IMR-90 (cell line): Measurements from ENCODE around the gene ZP3. TPM values are rescaled to one million over a fixed set of nuclear protein-coding genes. Genes with fewer than 3 reads are reported as not detected.
"Not testable (repeated sequence)": the region's sequence is repeated elsewhere in the genome, so short reads cannot be mapped to it uniquely, and the experiment has no call there.

Source experiments
- ATAC-seq: fragments of 200-7000 bp; cut with Tn5 transposase; 2 replicates; pipeline ENCODE4 v1.9.1; 2020; ENCODE audit warnings: low read depth, mild to moderate bottlenecking, moderate library complexity
- BruUV-seq: library from RNA; stranded (reverse); fragments of 400-500 nt; replicated peaks from 2 replicates; lab custom pipeline; 2021; lab: Mats Ljungman, UMichigan
- CTCF ChIA-PET: fragments of 300-600 bp; formaldehyde crosslinking; extraction: SDS; loops from one replicate; lab custom pipeline; 2021; ENCODE audit warnings: antibody characterized with exemption; lab: Yijun Ruan, JAX
- POLR2A ChIA-PET: fragments of 300-600 bp; sonication (Branson Sonifier 250); formaldehyde crosslinking; loops from one replicate; lab custom pipeline; 2022; ENCODE audit warnings: antibody characterized with exemption; ENCODE audit not compliant: unreplicated experiment; lab: Charles Lee
- DNase-seq: peaks from one replicate; pipeline ENCODE4 v3.0.0; 2013
- H2AFZ ChIP-seq: replicated peaks from 2 replicates; pipeline ENCODE3; 2013; ENCODE audit warnings: low read length, mild to moderate bottlenecking; ENCODE audit not compliant: poor library complexity
- H2AK5ac ChIP-seq: 2 replicates; pipeline ENCODE4 v1.6.1; 2013; ENCODE audit warnings: low read depth, low read length, inconsistent platforms
- H2AK9ac ChIP-seq: replicated peaks from 2 replicates; pipeline ENCODE3; 2013; ENCODE audit warnings: mild to moderate bottlenecking, low read depth, low read length, moderate library complexity; ENCODE audit not compliant: poor library complexity
- H2BK120ac ChIP-seq: 2 replicates; pipeline ENCODE4 v1.6.1; 2013; ENCODE audit warnings: low read depth, low read length, inconsistent platforms
- H2BK15ac ChIP-seq: 3 replicates; pipeline ENCODE4 v1.6.1; 2013; ENCODE audit warnings: low read depth, low read length, inconsistent platforms
- H2BK20ac ChIP-seq: 2 replicates; pipeline ENCODE4 v1.6.1; 2013; ENCODE audit warnings: low read depth, mild to moderate bottlenecking, inconsistent platforms, low read length, moderate library complexity
- H2BK5ac ChIP-seq: 2 replicates; pipeline ENCODE4 v1.6.1; 2013; ENCODE audit warnings: mild to moderate bottlenecking, low read depth, low read length, inconsistent platforms; ENCODE audit not compliant: poor library complexity, severe bottlenecking
- H3K14ac ChIP-seq: replicated peaks from 2 replicates; pipeline ENCODE4 v1.6.1; 2013; ENCODE audit warnings: low read depth, low read length, inconsistent platforms
- H3K18ac ChIP-seq: 2 replicates; pipeline ENCODE4 v1.6.1; 2013; ENCODE audit warnings: low read depth, low read length, control low read depth
- H3K23ac ChIP-seq: 2 replicates; pipeline ENCODE4 v1.6.1; 2013; ENCODE audit warnings: low read depth, low read length, inconsistent platforms
- H3K27ac ChIP-seq: 2 replicates; pipeline ENCODE4 v1.5.1; 2013; ENCODE audit warnings: mild to moderate bottlenecking, control low read depth, low read length; ENCODE audit not compliant: insufficient read depth
- H3K27me3 ChIP-seq: 2 replicates; pipeline ENCODE4 v1.6.1; 2013; ENCODE audit warnings: low read length; ENCODE audit not compliant: control insufficient read depth, insufficient read depth
- H3K36me3 ChIP-seq: 2 replicates; pipeline ENCODE4 v1.6.1; 2013; ENCODE audit warnings: low read length, mixed read lengths; ENCODE audit not compliant: control insufficient read depth, insufficient read depth
- H3K4ac ChIP-seq: 2 replicates; pipeline ENCODE4 v1.6.1; 2013; ENCODE audit warnings: low read depth, low read length, inconsistent platforms
- H3K4me1 ChIP-seq: 2 replicates; pipeline ENCODE4 v1.6.1; 2013; ENCODE audit warnings: low read length, mixed read lengths; ENCODE audit not compliant: control insufficient read depth, insufficient read depth
- H3K4me2 ChIP-seq: 2 replicates; pipeline ENCODE4 v1.6.1; 2013; ENCODE audit warnings: low read depth, mild to moderate bottlenecking, control low read depth, low read length, moderate library complexity
- H3K4me3 ChIP-seq: 2 replicates; pipeline ENCODE4 v1.5.1; 2013; ENCODE audit warnings: low read depth, mild to moderate bottlenecking, control low read depth, low read length, moderate library complexity; ENCODE audit not compliant: insufficient read depth
- H3K56ac ChIP-seq: 2 replicates; pipeline ENCODE4 v1.6.1; 2013; ENCODE audit warnings: low read length, inconsistent platforms; ENCODE audit not compliant: insufficient read depth; ENCODE audit errors: extremely low read depth
- H3K79me1 ChIP-seq, 2 experiments: 2 replicates each; pipeline ENCODE4 v1.6.1; 2013; ENCODE audit warnings: low read length in 2 of 2, inconsistent platforms in 1 of 2, low read depth in 1 of 2
- H3K9ac ChIP-seq: 2 replicates; pipeline ENCODE4 v1.6.1; 2013; ENCODE audit warnings: low read depth, low read length, control low read depth
- H3K9me1 ChIP-seq: 2 replicates; pipeline ENCODE4 v1.6.1; 2013; ENCODE audit warnings: low read length, inconsistent platforms; ENCODE audit not compliant: insufficient read depth
- H3K9me3 ChIP-seq: 2 replicates; pipeline ENCODE4 v1.6.1; 2013; ENCODE audit warnings: low read length; ENCODE audit not compliant: control insufficient read depth, insufficient read depth
- H4K20me1 ChIP-seq: 2 replicates; pipeline ENCODE4 v1.6.1; 2013; ENCODE audit warnings: low read length, inconsistent platforms; ENCODE audit not compliant: insufficient read depth
- H4K5ac ChIP-seq: 2 replicates; pipeline ENCODE4 v1.6.1; 2013; ENCODE audit warnings: mild to moderate bottlenecking, low read depth, low read length, control low read depth
- H4K8ac ChIP-seq, 2 experiments: 2 replicates each; pipeline ENCODE4 v1.6.1; 2013; ENCODE audit warnings: low read depth in 2 of 2, low read length in 2 of 2, control low read depth in 1 of 2, inconsistent platforms in 1 of 2
- H4K91ac ChIP-seq: 2 replicates; pipeline ENCODE4 v1.6.1; 2013; ENCODE audit warnings: low read depth, low read length, inconsistent platforms; ENCODE audit not compliant: insufficient read depth
- WGBS, 2 experiments: methylation state at CpG; one replicate each; pipeline versions ENCODE4 v1.1.5 to v1.1.7; 2013; ENCODE audit warnings: missing lambda C conversion rate in 2 of 2; ENCODE audit not compliant: insufficient read length in 1 of 2; ENCODE audit errors: extremely low coverage in 2 of 2; 5-methylcytosine and 5-hydroxymethylcytosine counted together
- dilution Hi-C: fragments of 300-500 bp; cut with HindIII; formaldehyde crosslinking; loops from one replicate; pipeline ENCODE4 v1.14.3; 2018; ENCODE audit warnings: low sequenced_read_pairs; ENCODE audit not compliant: unreplicated experiment
- in situ Hi-C: fragments of 300-500 bp; cut with MboI; formaldehyde crosslinking; loops from 3 replicates; pipeline ENCODE4 v1.14.3; 2019; ENCODE audit warnings: low sequenced_read_pairs, inconsistent platforms, mixed read lengths
- intact Hi-C: fragments of 100-400 bp; cut with micrococcal nuclease; formaldehyde crosslinking; loops from 2 replicates; pipeline ENCODE4 v1.10.0; 2022
- polyA plus RNA-seq, 3 experiments: library from polyadenylated mRNA; depleted of rRNA; stranded (reverse); fragments of >200 nt; gene quantifications; 2 replicates each; pipeline ENCODE4 v1.2.3, GENCODE V29; 2012; ENCODE audit warnings: low replicate concordance in 1 of 3
- total RNA-seq: library from RNA; depleted of rRNA; stranded (reverse); fragments of >200 nt; gene quantifications from 2 replicates; pipeline ENCODE4 v1.2.3, GENCODE V29; 2012

ZP3 gene
- total and polyA plus RNA-seq, 2 of the 4 experiments (the other 2 are of a cell fraction), result 0.54 to 0.67 TPM

DNA sequence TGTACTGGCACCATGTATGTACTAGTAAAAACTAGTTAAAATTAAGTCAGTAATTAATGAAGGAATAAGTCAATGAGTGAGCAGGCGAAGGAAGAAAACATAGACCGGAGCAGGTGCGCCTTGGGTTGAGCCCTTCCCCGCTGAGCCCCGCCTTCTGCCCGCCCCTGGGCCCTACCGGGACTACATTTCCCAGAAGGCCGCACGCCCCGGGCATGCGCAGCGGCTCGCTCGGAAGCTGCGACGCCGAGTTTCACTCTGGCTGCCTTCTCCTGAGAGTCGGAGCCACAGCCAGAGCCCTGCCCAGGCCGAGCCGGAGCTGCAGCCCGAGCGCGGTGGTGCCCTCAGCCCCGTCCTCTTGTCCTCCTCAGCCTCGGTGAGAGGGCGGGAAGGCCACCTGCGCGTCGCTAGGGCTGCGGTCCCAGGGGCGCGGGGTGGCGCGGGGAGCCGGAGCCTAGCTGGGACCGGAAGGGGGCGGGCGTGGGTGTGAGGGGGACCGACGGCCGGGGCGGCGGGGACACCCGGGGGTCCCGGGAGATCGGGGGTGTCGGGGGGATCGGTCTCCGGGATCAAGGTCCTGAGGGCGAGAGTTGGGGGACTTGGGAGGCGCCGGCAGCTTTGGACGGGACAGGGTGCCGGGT, 36.8 kb downstream of the ZP3 start, which contains the start of gene DTX2:
DTX2 (plus strand) TSS at position 246 of the 638 bp plus-strand sequence. CDS start 18,801 bp downstream, outside the sequence.
- H3K23ac ChIP-seq, dilution Hi-C loops, H3K4me2 ChIP-seq, H2BK15ac ChIP-seq, H3K4ac ChIP-seq, H3K27me3 ChIP-seq, H2AK5ac ChIP-seq, H2AK9ac ChIP-seq, H3K9me1 ChIP-seq, H3K4me1 ChIP-seq, intact Hi-C loops, H3K18ac ChIP-seq, in situ Hi-C loops, BruUV-seq, CTCF ChIA-PET, H3K56ac ChIP-seq, H4K20me1 ChIP-seq, DNase-seq, H3K36me3 ChIP-seq, POLR2A ChIA-PET, H3K9me3 ChIP-seq, H3K79me1 ChIP-seq, H2AFZ ChIP-seq, H4K91ac ChIP-seq, H3K14ac ChIP-seq, H2BK20ac ChIP-seq, H2BK120ac ChIP-seq: not testable (repeated sequence)
- Histone ChIP-seq H3K4me3 (peak within 1 kb of the TSS; percentile 79), H2BK5ac (peak within 1 kb of the TSS; percentile 89), H4K8ac (0 out of 4 replicates have a peak within 1 kb of the TSS, but pooled peaks of 1 of the 2 experiments have one; percentile 25), H4K5ac (0 out of 2 replicates have a peak within 1 kb of the TSS, but pooled peaks have one; percentile 56), H3K9ac (peak within 1 kb of the TSS; percentile 85; the same call in 1 of the 2 replicates), H3K27ac (peak within 1 kb of the TSS; percentile 94)
- peak; percentile 95 for ATAC-seq
- WGBS, 2 experiments, result no CpG with 5 or more reads among the region's 54 CpGs

DNA sequence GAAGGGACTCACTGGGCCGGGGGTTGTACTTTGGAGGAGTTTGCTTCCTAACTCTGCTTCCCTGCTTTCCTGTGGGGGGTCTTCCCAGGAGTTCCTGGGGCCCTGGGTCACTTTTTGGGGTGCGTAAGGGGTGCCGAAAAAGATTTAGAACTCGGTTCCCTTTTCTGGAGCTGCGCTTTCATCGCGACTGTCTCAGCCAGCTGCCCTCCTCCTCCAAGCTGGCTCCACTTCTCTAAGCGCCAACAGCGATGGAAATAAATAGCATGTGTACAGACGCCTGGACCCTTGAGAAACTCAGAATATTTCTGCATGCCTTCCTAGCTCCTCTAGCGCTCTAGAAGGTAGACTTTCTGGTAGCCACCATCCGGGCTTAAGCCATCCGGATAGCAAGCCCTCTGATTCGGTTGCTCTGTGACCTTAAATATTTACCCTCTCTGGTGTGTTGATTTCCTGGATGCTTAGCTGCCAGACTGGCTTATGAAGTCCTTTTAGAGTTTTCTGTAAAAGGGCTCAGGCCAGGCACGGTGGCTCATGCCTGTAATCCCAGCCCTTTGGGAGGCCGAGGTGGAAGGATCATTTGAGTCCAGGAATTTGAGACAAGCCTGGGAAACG, 37.6 kb downstream of the ZP3 start:
- H3K27ac ChIP-seq, H3K9ac ChIP-seq, H2BK20ac ChIP-seq, H3K4me1 ChIP-seq, H3K79me1 ChIP-seq, H3K23ac ChIP-seq, H2BK15ac ChIP-seq, intact Hi-C loops, H3K9me3 ChIP-seq, H4K8ac ChIP-seq, H3K14ac ChIP-seq, CTCF ChIA-PET, H2BK5ac ChIP-seq, dilution Hi-C loops, H3K4me3 ChIP-seq, H3K4me2 ChIP-seq, POLR2A ChIA-PET, H3K56ac ChIP-seq, H2AFZ ChIP-seq, H3K4ac ChIP-seq, DNase-seq, H2BK120ac ChIP-seq, H4K91ac ChIP-seq, H3K9me1 ChIP-seq, H4K20me1 ChIP-seq, H3K27me3 ChIP-seq, in situ Hi-C loops, H4K5ac ChIP-seq, H2AK9ac ChIP-seq, H2AK5ac ChIP-seq, H3K36me3 ChIP-seq, H3K18ac ChIP-seq: not testable (repeated sequence)
- TSS peak; percentile 41 for BruUV-seq
- ATAC-seq, result peak; percentile 36
- WGBS, 2 experiments, result no CpG with 5 or more reads among the region's 17 CpGs
